ENCODE results near the gene BAD.
A peak's percentile ranks its signal among the peaks of the same experiment; 100 is the strongest.

BAD gene

DNA sequence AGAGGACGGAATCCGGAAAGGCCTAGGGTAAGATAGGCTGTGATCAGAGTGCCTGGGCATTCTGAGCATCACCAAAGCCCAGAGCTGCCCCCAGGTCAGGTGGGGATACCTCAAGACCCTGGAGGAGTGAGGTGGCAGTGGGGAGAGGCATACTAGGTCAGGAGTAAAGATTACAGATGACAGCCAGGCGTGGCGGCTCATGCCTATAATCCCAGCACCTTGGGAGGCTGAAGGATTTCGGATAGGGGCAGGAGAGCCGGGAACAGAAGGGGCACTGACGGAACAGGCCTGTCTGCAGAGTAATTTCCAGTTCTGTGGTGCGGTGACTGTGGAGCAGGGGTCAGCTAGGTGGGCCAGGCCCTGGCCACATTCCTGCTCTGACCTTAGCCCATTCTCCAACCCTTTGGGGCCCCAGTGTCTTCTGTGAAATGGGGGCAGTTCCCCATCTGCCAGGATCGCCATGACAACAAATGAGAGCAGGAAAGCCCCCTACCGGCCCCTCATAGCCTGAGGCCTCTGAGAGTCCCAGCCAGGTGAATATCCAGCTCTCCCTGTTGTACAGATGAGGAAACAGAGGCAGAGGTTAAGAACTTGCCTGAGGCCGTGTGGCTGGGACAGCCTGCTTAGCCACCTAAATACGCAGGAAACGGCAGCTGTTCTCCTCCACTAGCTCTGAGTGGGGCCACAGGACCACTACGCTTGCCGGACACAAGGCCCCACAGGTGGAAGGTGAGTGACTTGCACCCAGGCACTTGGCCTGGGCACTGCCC is 9.2 kb downstream of the BAD start:
- Histone ChIP-seq H3K36me3 (ENCODE audit: control insufficient read depth, insufficient read depth, low read length) (0 out of 2 replicates have a peak, but pooled peaks cover 3% of the 10 kb centered on the region), H3K27ac (ENCODE audit: low read length) (no peak overlapping the region), H3K9me3 (ENCODE audit: control insufficient read depth, insufficient read depth, low read length) (no peaks in the 10 kb centered on the region), H3K4me1 (ENCODE audit: control insufficient read depth, insufficient read depth, low read length) (peaks cover 2% of the 10 kb centered on the region), H3K27me3 (ENCODE audit: control insufficient read depth, insufficient read depth, low read length) (no peaks in the 10 kb centered on the region), H3K4me3 (ENCODE audit: low read length) (no peak overlapping the region)
- WGBS (ENCODE audit: insufficient coverage, insufficient read length) = no CpG with 5 or more reads among the region's 15 CpGs
- DNase-seq (ENCODE audit: low read depth, low spot score) = no peak

DNA sequence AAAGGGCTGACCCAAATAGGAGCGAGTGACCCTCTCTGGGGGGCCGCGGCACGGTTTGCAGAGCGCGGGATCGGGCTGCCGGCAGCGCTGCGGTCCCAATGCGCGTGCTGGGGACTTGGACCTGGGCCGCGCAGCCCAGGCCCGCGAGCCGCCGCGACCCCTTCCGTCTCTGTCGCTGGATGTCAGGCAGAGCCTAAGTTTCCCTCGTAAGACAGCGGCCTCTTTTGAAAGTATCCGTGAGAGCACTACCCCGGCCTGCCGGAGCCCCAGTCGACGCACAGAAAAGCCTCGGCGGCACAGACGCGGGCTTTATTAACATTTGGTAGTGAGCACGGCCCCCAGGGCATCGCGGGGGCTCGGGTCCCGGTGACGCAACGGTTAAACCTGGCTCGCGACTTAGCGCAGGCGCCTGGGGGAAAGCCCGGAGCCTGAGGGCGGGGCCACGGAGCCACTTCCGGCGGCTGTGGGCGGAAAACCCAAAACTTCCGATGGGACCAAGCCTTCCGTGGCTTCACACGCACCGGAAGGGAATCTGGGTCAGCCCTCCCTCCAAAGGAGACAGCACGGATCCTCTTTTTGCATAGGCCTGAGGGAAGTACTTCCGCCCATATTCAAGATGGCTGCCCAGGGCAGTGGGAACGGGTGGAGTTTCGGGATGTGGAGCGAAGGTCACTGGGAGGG is 14.8 kb downstream of the BAD start:
- no peaks in the 10 kb centered on the region for H3K4me1 ChIP-seq (ENCODE audit: control insufficient read depth, insufficient read depth, low read length)

DNA sequence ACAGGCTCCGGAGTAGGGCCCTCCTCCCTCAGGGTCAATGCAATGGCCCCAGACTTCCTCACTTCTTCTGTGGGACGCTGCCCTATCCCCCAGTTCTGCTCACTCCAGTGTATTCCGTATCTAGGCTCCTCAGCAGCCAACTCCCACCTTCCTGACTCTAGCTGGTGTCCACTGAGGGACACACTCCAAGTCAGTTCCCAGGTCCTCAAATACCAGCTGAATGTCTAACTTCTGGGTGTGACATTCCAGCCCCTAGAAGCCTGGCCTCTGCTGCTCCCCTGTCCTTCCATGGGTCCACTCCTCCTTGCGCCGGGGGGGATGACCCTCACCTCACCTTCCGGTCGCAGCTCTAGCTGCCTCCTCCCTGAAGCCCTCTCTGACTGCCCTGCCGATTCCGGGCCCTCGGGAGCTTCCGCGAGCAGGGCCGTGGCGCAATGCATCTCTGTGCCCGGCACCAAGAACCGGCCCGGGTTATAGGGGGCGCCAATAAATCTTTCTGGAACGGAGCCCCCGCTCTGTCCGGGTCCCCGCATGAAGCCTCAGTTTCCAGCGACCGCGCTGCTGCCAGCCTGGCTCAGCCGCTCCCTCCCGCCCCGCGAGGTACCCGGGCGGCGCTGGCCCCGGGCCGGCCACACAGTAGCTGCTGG is 15.4 kb downstream of the BAD start:
- no CpG with 5 or more reads among the region's 34 CpGs for WGBS (ENCODE audit: insufficient coverage, insufficient read length)
- H3K4me1 ChIP-seq (ENCODE audit: control insufficient read depth, insufficient read depth, low read length) = no peaks in the 10 kb centered on the region
- H3K9me3 ChIP-seq (ENCODE audit: control insufficient read depth, insufficient read depth, low read length) = no peaks in the 10 kb centered on the region
- no peak overlapping the region for H3K27ac ChIP-seq (ENCODE audit: low read length)
- peaks cover 23% of the 10 kb centered on the region for H3K36me3 ChIP-seq (ENCODE audit: control insufficient read depth, insufficient read depth, low read length)
- no peak for DNase-seq (ENCODE audit: low read depth, low spot score)
- H3K27me3 ChIP-seq (ENCODE audit: control insufficient read depth, insufficient read depth, low read length) = no peaks in the 10 kb centered on the region
- peak overlapping the region; percentile 54; the same call in 1 of the 2 replicates for H3K4me3 ChIP-seq (ENCODE audit: low read length)

More for the DNA sequence above, 14.8 kb downstream of the BAD start:
- peak; percentile 99 for DNase-seq (ENCODE audit: low read depth, low spot score)
- H3K4me3 ChIP-seq (ENCODE audit: low read length) = peak overlapping the region; percentile 57; the same call in 1 of the 2 replicates
- H3K27ac ChIP-seq (ENCODE audit: low read length) = no peak overlapping the region
- H3K27me3 ChIP-seq (ENCODE audit: control insufficient read depth, insufficient read depth, low read length) = no peaks in the 10 kb centered on the region
- H3K9me3 ChIP-seq (ENCODE audit: control insufficient read depth, insufficient read depth, low read length) = no peaks in the 10 kb centered on the region
- H3K36me3 ChIP-seq (ENCODE audit: control insufficient read depth, insufficient read depth, low read length) = peaks cover 20% of the 10 kb centered on the region
- WGBS (ENCODE audit: insufficient coverage, insufficient read length) = no CpG with 5 or more reads among the region's 58 CpGs

DNA sequence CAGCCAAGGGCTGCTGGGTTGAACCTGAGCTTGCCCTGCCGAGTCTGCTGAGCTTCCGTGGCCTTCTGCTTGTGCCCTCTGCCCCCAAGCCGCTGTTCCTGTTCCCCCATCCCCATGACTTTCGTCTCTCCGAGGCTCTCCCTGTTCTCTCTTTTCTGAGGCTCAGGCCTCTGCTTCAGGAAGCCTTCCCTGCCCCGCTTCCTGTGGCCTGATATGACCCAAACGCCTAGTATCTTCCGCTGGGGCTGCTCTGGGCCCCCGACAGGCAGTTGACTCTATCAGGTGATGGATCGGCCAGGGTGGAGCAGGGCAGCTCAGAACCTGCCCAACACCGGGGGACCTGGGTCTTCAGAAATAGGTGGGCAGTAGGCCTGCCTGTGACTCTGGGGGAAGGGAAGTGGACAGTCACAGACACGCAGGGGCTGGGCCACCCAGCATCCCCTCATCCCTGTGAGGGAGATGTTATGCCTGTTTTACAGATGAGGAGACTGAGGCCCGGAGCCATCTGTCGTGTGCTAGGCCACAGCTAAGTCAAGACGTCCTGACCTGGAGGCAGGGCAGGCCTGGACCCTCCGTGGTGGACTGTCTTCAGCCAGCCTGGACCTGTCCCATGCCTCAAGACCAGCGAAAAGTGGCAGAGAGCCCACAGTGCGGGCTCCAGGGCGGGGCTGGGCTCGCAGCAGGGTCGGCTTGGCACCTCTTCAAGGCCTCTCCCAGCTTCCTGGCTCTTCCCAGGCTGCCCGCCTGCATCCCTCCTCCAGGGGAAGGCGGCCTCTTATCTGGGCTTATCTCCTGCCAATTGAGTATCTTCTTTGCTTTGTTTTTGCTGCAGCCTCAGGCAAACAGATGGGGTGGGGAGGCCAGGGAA is 16.2 kb downstream of the BAD start:
- no peak for DNase-seq (ENCODE audit: low read depth, low spot score)
- 0 out of 2 replicates have a peak, but pooled peaks cover 1% of the 10 kb centered on the region for H3K4me1 ChIP-seq (ENCODE audit: control insufficient read depth, insufficient read depth, low read length)
- no CpG with 5 or more reads among the region's 23 CpGs for WGBS (ENCODE audit: insufficient coverage, insufficient read length)

DNA sequence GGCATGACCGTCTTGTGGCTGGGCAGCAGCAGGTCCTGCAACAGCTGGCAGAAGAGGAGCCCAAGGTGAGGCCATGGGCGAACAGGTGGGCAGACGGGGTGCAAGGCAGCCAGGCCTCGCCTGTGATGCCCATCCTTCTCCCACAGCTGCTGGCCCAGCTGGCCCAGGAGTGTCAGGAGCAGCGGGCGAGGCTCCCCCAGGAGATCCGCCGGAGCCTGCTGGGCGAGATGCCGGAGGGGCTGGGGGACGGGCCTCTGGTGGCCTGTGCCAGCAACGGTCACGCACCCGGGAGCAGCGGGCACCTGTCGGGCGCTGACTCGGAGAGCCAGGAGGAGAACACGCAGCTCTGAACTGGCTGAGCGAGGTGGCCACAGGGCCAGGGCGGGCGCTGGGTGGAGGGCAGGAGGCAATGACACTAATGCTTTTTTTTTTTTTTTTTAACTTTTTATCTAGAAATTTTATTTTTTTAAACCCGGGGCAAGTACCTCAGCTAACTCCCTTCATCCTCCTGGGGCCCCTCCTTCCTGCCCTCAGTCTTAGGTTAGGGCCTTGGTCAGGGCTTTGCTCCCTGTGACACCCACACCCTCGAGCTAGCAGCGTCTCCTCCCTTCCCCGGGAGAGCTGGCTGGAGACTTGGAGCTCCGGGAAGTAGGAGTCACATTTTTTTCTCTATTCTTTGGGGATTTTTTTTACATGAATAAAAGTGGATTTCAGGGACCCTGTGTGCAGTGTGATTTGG is 17.1 kb downstream of the BAD start:
- WGBS (ENCODE audit: insufficient coverage, insufficient read length) = no CpG with 5 or more reads among the region's 27 CpGs
- H3K27ac ChIP-seq (ENCODE audit: low read length) = no peak overlapping the region
- no peaks in the 10 kb centered on the region for H3K9me3 ChIP-seq (ENCODE audit: control insufficient read depth, insufficient read depth, low read length)
- DNase-seq (ENCODE audit: low read depth, low spot score) = no peak
- H3K4me3 ChIP-seq (ENCODE audit: low read length) = no peak overlapping the region
- no peaks in the 10 kb centered on the region for H3K27me3 ChIP-seq (ENCODE audit: control insufficient read depth, insufficient read depth, low read length)
- H3K36me3 ChIP-seq (ENCODE audit: control insufficient read depth, insufficient read depth, low read length) = peaks cover 31% of the 10 kb centered on the region
- 0 out of 2 replicates have a peak, but pooled peaks cover 1% of the 10 kb centered on the region for H3K4me1 ChIP-seq (ENCODE audit: control insufficient read depth, insufficient read depth, low read length)

More for the DNA sequence above, 16.2 kb downstream of the BAD start:
- Histone ChIP-seq H3K4me3 (ENCODE audit: low read length) (no peak overlapping the region; the same call in 1 of the 2 replicates), H3K36me3 (ENCODE audit: control insufficient read depth, insufficient read depth, low read length) (peaks cover 27% of the 10 kb centered on the region), H3K27ac (ENCODE audit: low read length) (no peak overlapping the region), H3K9me3 (ENCODE audit: control insufficient read depth, insufficient read depth, low read length) (no peaks in the 10 kb centered on the region), H3K27me3 (ENCODE audit: control insufficient read depth, insufficient read depth, low read length) (no peaks in the 10 kb centered on the region)

DNA sequence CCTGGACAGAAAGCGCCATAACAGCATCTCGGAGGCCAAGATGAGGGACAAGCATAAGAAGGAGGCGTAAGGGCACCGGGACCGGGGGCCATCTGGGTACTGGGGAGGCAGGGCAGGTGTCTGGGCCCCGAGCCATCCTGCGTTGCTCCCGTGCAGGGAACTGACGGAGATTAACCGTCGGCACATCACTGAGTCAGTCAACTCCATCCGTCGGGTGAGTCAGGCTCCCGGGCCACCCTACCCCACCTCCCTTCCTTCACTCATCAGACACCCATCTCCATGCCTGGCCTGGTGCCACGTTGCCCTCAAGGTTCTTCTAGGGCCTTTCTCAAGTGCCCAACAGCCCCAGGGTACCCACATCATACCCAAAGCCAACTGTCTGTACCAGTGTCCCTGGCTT is 18.1 kb downstream of the BAD start:
- Histone ChIP-seq H3K27ac (ENCODE audit: low read length) (no peak overlapping the region), H3K9me3 (ENCODE audit: control insufficient read depth, insufficient read depth, low read length) (no peaks in the 10 kb centered on the region), H3K4me3 (ENCODE audit: low read length) (no peak overlapping the region), H3K27me3 (ENCODE audit: control insufficient read depth, insufficient read depth, low read length) (no peaks in the 10 kb centered on the region), H3K36me3 (ENCODE audit: control insufficient read depth, insufficient read depth, low read length) (peaks cover 37% of the 10 kb centered on the region), H3K4me1 (ENCODE audit: control insufficient read depth, insufficient read depth, low read length) (0 out of 2 replicates have a peak, but pooled peaks cover 1% of the 10 kb centered on the region)
- WGBS (ENCODE audit: insufficient coverage, insufficient read length) = no CpG with 5 or more reads among the region's 15 CpGs
- no peak for DNase-seq (ENCODE audit: low read depth, low spot score)

DNA sequence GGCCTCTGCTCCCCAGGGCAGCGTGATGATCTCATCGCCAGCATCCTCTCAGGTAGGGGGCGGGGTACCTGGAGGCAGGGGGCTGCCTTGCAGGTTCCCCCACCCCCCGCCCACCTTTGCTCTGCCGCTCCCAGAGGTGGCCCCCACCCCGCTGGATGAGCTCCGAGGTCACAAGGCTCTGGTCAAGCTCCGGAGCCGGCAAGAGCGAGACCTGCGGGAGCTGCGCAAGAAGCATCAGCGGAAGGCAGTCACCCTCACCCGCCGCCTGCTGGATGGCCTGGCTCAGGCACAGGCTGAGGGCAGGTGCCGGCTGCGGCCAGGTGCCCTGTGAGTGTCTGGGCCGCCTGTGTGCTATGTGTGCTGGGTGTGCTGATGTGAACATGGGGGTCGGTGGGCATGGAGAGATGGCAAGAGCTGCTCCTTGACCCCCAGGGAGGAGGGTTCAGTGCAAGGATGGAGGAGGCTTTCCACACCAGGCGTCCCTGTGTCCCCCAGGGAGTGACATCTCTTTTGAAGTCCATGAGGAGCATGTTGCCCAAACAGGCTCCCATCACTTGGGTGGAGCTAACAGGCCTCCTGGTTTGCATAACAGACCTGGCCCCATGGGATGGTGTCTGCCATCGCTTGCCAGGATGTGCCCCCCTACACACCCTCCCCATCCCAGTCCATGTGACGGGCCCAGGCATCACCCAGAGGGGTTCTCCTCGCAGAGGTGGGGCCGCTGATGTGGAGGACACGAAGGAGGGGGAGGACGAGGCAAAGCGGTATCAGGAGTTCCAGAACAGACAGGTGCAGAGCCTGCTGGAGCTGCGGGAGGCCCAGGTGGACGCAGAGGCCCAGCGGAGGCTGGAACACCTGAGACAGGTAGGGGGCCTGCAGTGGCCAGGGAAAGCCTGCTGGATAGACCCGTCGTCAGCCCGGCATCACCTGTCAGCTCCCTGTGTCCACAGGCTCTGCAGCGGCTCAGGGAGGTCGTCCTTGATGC is 19.0 kb downstream of the BAD start:
- Histone ChIP-seq H3K4me1 (ENCODE audit: control insufficient read depth, insufficient read depth, low read length) (0 out of 2 replicates have a peak, but pooled peaks cover 1% of the 10 kb centered on the region), H3K27ac (ENCODE audit: low read length) (no peak overlapping the region), H3K4me3 (ENCODE audit: low read length) (no peak overlapping the region), H3K9me3 (ENCODE audit: control insufficient read depth, insufficient read depth, low read length) (no peaks in the 10 kb centered on the region), H3K27me3 (ENCODE audit: control insufficient read depth, insufficient read depth, low read length) (no peaks in the 10 kb centered on the region), H3K36me3 (ENCODE audit: control insufficient read depth, insufficient read depth, low read length) (peaks cover 40% of the 10 kb centered on the region)
- no peak for DNase-seq (ENCODE audit: low read depth, low spot score)
- no CpG with 5 or more reads among the region's 35 CpGs for WGBS (ENCODE audit: insufficient coverage, insufficient read length)

DNA sequence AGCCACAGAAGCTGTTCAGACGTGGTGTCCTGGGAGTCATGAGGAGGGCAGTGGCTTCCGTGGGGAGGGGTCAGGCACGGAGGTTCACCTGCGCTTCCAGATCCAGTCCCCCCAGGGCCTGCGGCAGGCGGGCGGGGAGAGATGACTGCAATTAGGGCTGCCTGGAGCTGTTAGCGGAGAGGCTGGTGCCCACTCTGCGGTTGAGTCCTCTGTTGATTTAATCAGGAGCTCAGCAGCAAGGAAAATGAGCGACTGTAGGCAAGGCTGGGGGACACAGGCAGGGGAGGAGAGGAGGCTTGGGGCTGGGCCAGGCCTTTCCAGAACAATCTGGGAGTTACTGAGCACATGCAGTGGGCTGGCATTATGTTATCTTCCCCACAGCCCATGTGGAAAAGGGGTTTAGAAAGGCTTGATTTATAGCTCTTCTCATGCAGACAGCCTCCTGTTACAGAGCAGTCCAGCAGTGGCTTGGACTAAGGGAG is 20.1 kb downstream of the BAD start:
- Histone ChIP-seq H3K36me3 (ENCODE audit: control insufficient read depth, insufficient read depth, low read length) (peaks cover 49% of the 10 kb centered on the region), H3K27me3 (ENCODE audit: control insufficient read depth, insufficient read depth, low read length) (no peaks in the 10 kb centered on the region), H3K27ac (ENCODE audit: low read length) (no peak overlapping the region), H3K4me1 (ENCODE audit: control insufficient read depth, insufficient read depth, low read length) (0 out of 2 replicates have a peak, but pooled peaks cover 1% of the 10 kb centered on the region), H3K4me3 (ENCODE audit: low read length) (no peak overlapping the region), H3K9me3 (ENCODE audit: control insufficient read depth, insufficient read depth, low read length) (no peaks in the 10 kb centered on the region)
- DNase-seq (ENCODE audit: low read depth, low spot score) = no peak
- no CpG with 5 or more reads among the region's 10 CpGs for WGBS (ENCODE audit: insufficient coverage, insufficient read length)
